Astrocyte (in vitro differentiated cells and primary cell): ENCODE results near the gene JAKMIP2. TPM values are rescaled to one million over a fixed set of nuclear protein-coding genes. Genes with fewer than 3 reads are reported as not detected.
"Not testable (repeated sequence)": the region's sequence is repeated elsewhere in the genome, so short reads cannot be mapped to it uniquely, and the experiment has no call there.

Experiments
- DNase-seq: peaks from one replicate; pipeline ENCODE4 v3.0.0-alpha.2; 2010; ENCODE audit warnings: low read depth
- FAIRE-seq: peaks from 2 replicates; lab custom pipeline; 2011; peaks lifted over from hg19 to GRCh38; lab: Jason Lieb, UNC
- H2AFZ ChIP-seq: 2 replicates; pipeline ENCODE4 v1.6.0; 2012; ENCODE audit warnings: low read depth, low read length, inconsistent platforms
- H3K27ac ChIP-seq: 2 replicates; pipeline ENCODE4 v1.5.1; 2011; ENCODE audit warnings: low read depth, low read length, inconsistent platforms
- H3K27me3 ChIP-seq: 2 replicates; pipeline ENCODE4 v1.6.0; 2011; ENCODE audit warnings: low read length, inconsistent platforms; ENCODE audit not compliant: insufficient read depth
- H3K36me3 ChIP-seq: 2 replicates; pipeline ENCODE4 v1.5.1; 2011; ENCODE audit warnings: low read length, inconsistent platforms; ENCODE audit not compliant: insufficient read depth
- H3K4me1 ChIP-seq: 2 replicates; pipeline ENCODE4 v1.5.1; 2011; ENCODE audit warnings: low read length, inconsistent platforms; ENCODE audit not compliant: insufficient read depth
- H3K4me2 ChIP-seq: 2 replicates; pipeline ENCODE4 v1.6.0; 2012; ENCODE audit warnings: low read length, inconsistent platforms
- H3K4me3 ChIP-seq: 2 replicates; pipeline ENCODE4 v1.5.1; 2011; ENCODE audit warnings: low read depth, mild to moderate bottlenecking, low read length, inconsistent platforms; ENCODE audit not compliant: insufficient read depth
- H3K79me2 ChIP-seq: 2 replicates; pipeline ENCODE4 v1.6.0; 2012; ENCODE audit warnings: mild to moderate bottlenecking, low read length, inconsistent platforms; ENCODE audit not compliant: insufficient read depth
- H3K9ac ChIP-seq: 2 replicates; pipeline ENCODE4 v1.6.0; 2012; ENCODE audit warnings: mild to moderate bottlenecking, low read length, inconsistent platforms
- H3K9me3 ChIP-seq: 2 replicates; pipeline ENCODE4 v1.5.1; 2012; ENCODE audit warnings: low read depth, mild to moderate bottlenecking, low read length, inconsistent platforms; ENCODE audit not compliant: insufficient read depth
- H4K20me1 ChIP-seq: 2 replicates; pipeline ENCODE4 v1.6.0; 2012; ENCODE audit warnings: low read length, inconsistent platforms; ENCODE audit not compliant: insufficient read depth
- H3K27ac Mint-ChIP-seq: one replicate; pipeline ENCODE4 v1.8.0; 2021; ENCODE audit warnings: mild to moderate bottlenecking, mixed read lengths; ENCODE audit not compliant: unreplicated experiment
- H3K27me3 Mint-ChIP-seq: one replicate; pipeline ENCODE4 v1.8.0; 2021; ENCODE audit warnings: low read depth, mixed read lengths; ENCODE audit not compliant: unreplicated experiment
- H3K36me3 Mint-ChIP-seq: one replicate; pipeline ENCODE4 v1.8.0; 2021; ENCODE audit warnings: low read depth, mixed read lengths; ENCODE audit not compliant: unreplicated experiment
- H3K4me1 Mint-ChIP-seq: one replicate; pipeline ENCODE4 v1.8.0; 2021; ENCODE audit warnings: low read depth, mixed read lengths; ENCODE audit not compliant: unreplicated experiment
- H3K4me3 Mint-ChIP-seq: one replicate; pipeline ENCODE4 v1.8.0; 2021; ENCODE audit warnings: mild to moderate bottlenecking, moderate library complexity, mixed read lengths; ENCODE audit not compliant: unreplicated experiment
- H3K9me3 Mint-ChIP-seq: one replicate; pipeline ENCODE4 v1.8.0; 2021; ENCODE audit warnings: mild to moderate bottlenecking, mixed read lengths; ENCODE audit not compliant: unreplicated experiment
- CTCF ChIP-seq: IDR thresholded peaks from 2 replicates; pipeline ENCODE4 v1.5.1; 2011; ENCODE audit warnings: low read depth, mild to moderate bottlenecking, inconsistent platforms, low read length, moderate library complexity; ENCODE audit not compliant: insufficient read depth
- EZH2 ChIP-seq: IDR thresholded peaks from 2 replicates; pipeline ENCODE4 v1.6.1; 2012; ENCODE audit warnings: mild to moderate bottlenecking, low read length, inconsistent platforms; ENCODE audit not compliant: insufficient read depth
- total RNA-seq: library from RNA; stranded (reverse); gene quantifications from 2 replicates; pipeline ENCODE4 v1.2.1, GENCODE V29; 2021

Gene JAKMIP2
- total RNA-seq, 1 donor from 2014 or later = 15.1 TPM

DNA sequence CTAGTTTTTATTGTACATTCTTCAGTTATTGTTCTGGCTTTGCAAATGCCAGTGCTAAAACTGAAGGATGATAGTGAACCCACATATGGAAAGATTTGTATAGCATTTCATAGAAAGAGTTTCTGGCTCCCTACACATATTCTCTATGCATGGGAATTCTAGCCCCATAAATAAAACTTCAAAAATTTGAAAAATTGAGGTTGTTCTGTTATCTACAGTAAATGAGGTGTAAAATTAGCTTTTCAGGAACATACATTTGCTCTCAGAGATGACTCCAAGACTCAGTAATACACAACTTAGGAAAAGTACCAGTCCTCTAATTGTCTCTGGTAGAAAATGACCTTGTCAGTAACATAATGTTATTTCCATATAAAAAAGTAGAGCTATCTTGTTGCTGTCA lies 192.4 kb downstream of the JAKMIP2 start:
- Mint-ChIP-seq H3K4me3 (no peak overlapping the region), H3K27me3 (no peaks in the 10 kb centered on the region), H3K4me1 (no peaks in the 10 kb centered on the region), H3K9me3 (no peaks in the 10 kb centered on the region), H3K36me3 (peaks cover 5% of the 10 kb centered on the region), H3K27ac (no peak overlapping the region)
- TF ChIP-seq CTCF = no peak
- no peak for TF ChIP-seq EZH2
- DNase-seq (no peak), FAIRE-seq (no peak)
- H3K27ac ChIP-seq = no peak overlapping the region
- no peak overlapping the region for H3K9ac ChIP-seq
- H3K4me3 ChIP-seq = no peak overlapping the region
- H3K9me3 ChIP-seq = peaks cover 3% of the 10 kb centered on the region
- H3K4me1 ChIP-seq = no peaks in the 10 kb centered on the region
- no peaks in the 10 kb centered on the region for H3K36me3 ChIP-seq
- H3K4me2 ChIP-seq = no peak overlapping the region
- H3K79me2 ChIP-seq = no peaks in the 10 kb centered on the region
- H3K27me3 ChIP-seq = no peaks in the 10 kb centered on the region
- H2AFZ ChIP-seq = no peak overlapping the region
- no peaks in the 10 kb centered on the region for H4K20me1 ChIP-seq

GRCh38 chr5:147586832-147587231 lies 195.7 kb downstream of the JAKMIP2 start:
- H3K9me3 ChIP-seq = no peaks in the 10 kb centered on the region
- no peaks in the 10 kb centered on the region for H3K79me2 ChIP-seq
- H3K4me3 ChIP-seq = no peak overlapping the region
- no peak overlapping the region for H3K27ac ChIP-seq
- TF ChIP-seq EZH2 (no peak), CTCF (no peak)
- Mint-ChIP-seq H3K4me1 (peaks cover 3% of the 10 kb centered on the region), H3K27me3 (no peaks in the 10 kb centered on the region), H3K36me3 (no peaks in the 10 kb centered on the region), H3K4me3 (no peak overlapping the region), H3K27ac (no peak overlapping the region), H3K9me3 (no peaks in the 10 kb centered on the region)
- no peaks in the 10 kb centered on the region for H3K27me3 ChIP-seq
- H3K9ac ChIP-seq = no peak overlapping the region
- H4K20me1 ChIP-seq = no peaks in the 10 kb centered on the region
- DNase-seq (no peak), FAIRE-seq (no peak)
- no peaks in the 10 kb centered on the region for H3K36me3 ChIP-seq
- H3K4me1 ChIP-seq = no peaks in the 10 kb centered on the region
- H2AFZ ChIP-seq = no peak overlapping the region
- no peak overlapping the region for H3K4me2 ChIP-seq

DNA sequence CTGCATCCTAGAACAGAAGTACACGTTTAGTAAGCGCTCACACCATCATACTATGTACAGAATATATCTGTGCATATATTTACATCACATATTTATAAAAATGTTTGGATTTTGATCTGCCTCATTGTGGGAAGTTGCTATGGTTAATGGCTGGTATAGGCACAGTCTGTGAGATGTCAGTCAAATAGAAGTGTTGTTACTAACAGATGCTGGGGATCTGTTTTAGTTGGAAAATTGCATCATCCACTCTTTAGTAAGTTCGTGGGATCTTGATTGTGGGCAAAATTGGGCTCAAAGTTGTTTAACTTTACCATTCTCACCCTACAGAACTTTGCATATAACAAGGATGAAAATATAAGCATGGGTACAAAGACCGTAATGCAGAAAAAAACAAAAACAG lies 196.3 kb downstream of the JAKMIP2 start:
- Mint-ChIP-seq H3K4me3 (no peak overlapping the region), H3K4me1 (peaks cover 3% of the 10 kb centered on the region), H3K27ac (no peak overlapping the region), H3K27me3 (no peaks in the 10 kb centered on the region), H3K36me3 (no peaks in the 10 kb centered on the region), H3K9me3 (no peaks in the 10 kb centered on the region)
- H3K4me3 ChIP-seq = no peak overlapping the region
- no peaks in the 10 kb centered on the region for H3K27me3 ChIP-seq
- no peak overlapping the region for H3K9ac ChIP-seq
- FAIRE-seq (no peak), DNase-seq (no peak)
- TF ChIP-seq CTCF (no peak), EZH2 (no peak)
- no peaks in the 10 kb centered on the region for H3K9me3 ChIP-seq
- H2AFZ ChIP-seq = no peak overlapping the region
- no peaks in the 10 kb centered on the region for H3K4me1 ChIP-seq
- H3K79me2 ChIP-seq = no peaks in the 10 kb centered on the region
- no peak overlapping the region for H3K4me2 ChIP-seq
- H4K20me1 ChIP-seq = no peaks in the 10 kb centered on the region
- no peaks in the 10 kb centered on the region for H3K36me3 ChIP-seq
- H3K27ac ChIP-seq = no peak overlapping the region

GRCh38 chr5:147582272-147582671 lies 200.3 kb downstream of the JAKMIP2 start:
- FAIRE-seq, H3K4me1 ChIP-seq, H2AFZ ChIP-seq: not testable (repeated sequence)

More at GRCh38 chr5:147582272-147582671, 200.3 kb downstream of the JAKMIP2 start:
- not testable (repeated sequence) for H3K27ac Mint-ChIP-seq, H3K4me3 ChIP-seq, H3K27ac ChIP-seq, H4K20me1 ChIP-seq, H3K27me3 Mint-ChIP-seq, DNase-seq, H3K27me3 ChIP-seq, H3K9ac ChIP-seq, H3K36me3 ChIP-seq, H3K36me3 Mint-ChIP-seq, H3K4me3 Mint-ChIP-seq, H3K9me3 ChIP-seq, H3K9me3 Mint-ChIP-seq, H3K79me2 ChIP-seq, H3K4me2 ChIP-seq
- peaks cover 11% of the 10 kb centered on the region for H3K4me1 Mint-ChIP-seq
